ENCODE data around the gene ORM1.
A peak's percentile ranks its signal among the peaks of the same experiment; 100 is the strongest.

The ORM1 gene

GRCh38 chr9:114341152-114341830 is 18.4 kb downstream of the ORM1 start:
- H3K27ac ChIP-seq (ENCODE audit: low read depth, low read length) = no peak overlapping the region
- no peaks in the 10 kb centered on the region for H3K9me3 ChIP-seq (ENCODE audit: control insufficient read depth in 5 of 5, low read length in 5 of 5)
- H3K4me3 ChIP-seq (ENCODE audit: low read depth in 1 of 5, low read length in 5 of 5) = no peak overlapping the region
- H3K27me3 ChIP-seq (ENCODE audit: control insufficient read depth in 5 of 5, insufficient read depth in 4 of 5, low read length in 5 of 5) = no peaks in the 10 kb centered on the region
- peaks cover 0 to 5% (median 0%) of the 10 kb centered on the region in 5 donors for H3K4me1 ChIP-seq (ENCODE audit: control insufficient read depth in 5 of 5, insufficient read depth in 5 of 5, low read length in 5 of 5)
- no peak overlapping the region for H3K9ac ChIP-seq (ENCODE audit: low read length in 5 of 5)
- peaks cover 16 to 98% (median 95%) of the 10 kb centered on the region in 5 donors for H3K36me3 ChIP-seq (ENCODE audit: control insufficient read depth in 5 of 5, insufficient read depth in 5 of 5, low read length in 5 of 5)

- no peaks in the 10 kb centered on the region for H3K27me3 ChIP-seq (ENCODE audit: control insufficient read depth in 5 of 5, insufficient read depth in 4 of 5, low read length in 5 of 5)
- H3K4me3 ChIP-seq (ENCODE audit: low read depth in 1 of 5, low read length in 5 of 5) = no peak overlapping the region
- H3K4me1 ChIP-seq (ENCODE audit: control insufficient read depth in 5 of 5, insufficient read depth in 5 of 5, low read length in 5 of 5) = peaks cover 0 to 5% (median 0%) of the 10 kb centered on the region in 5 donors
- H3K9ac ChIP-seq (ENCODE audit: low read length in 5 of 5) = no peak overlapping the region
- peaks cover 20 to 99% (median 97%) of the 10 kb centered on the region in 5 donors for H3K36me3 ChIP-seq (ENCODE audit: control insufficient read depth in 5 of 5, insufficient read depth in 5 of 5, low read length in 5 of 5)
- H3K9me3 ChIP-seq (ENCODE audit: control insufficient read depth in 5 of 5, low read length in 5 of 5) = no peaks in the 10 kb centered on the region
- H3K27ac ChIP-seq (ENCODE audit: low read depth, low read length) = no peak overlapping the region
Measured at GRCh38 chr9:114341991-114342390, 19.1 kb downstream of the ORM1 start.

- Histone ChIP-seq H3K4me1 (ENCODE audit: control insufficient read depth in 5 of 5, insufficient read depth in 5 of 5, low read length in 5 of 5) (peaks cover 0 to 5% (median 0%) of the 10 kb centered on the region in 5 donors), H3K27ac (ENCODE audit: low read depth, low read length) (no peak overlapping the region), H3K4me3 (ENCODE audit: low read depth in 1 of 5, low read length in 5 of 5) (no peak overlapping the region), H3K9ac (ENCODE audit: low read length in 5 of 5) (no peak overlapping the region), H3K27me3 (ENCODE audit: control insufficient read depth in 5 of 5, insufficient read depth in 4 of 5, low read length in 5 of 5) (no peaks in the 10 kb centered on the region), H3K9me3 (ENCODE audit: control insufficient read depth in 5 of 5, low read length in 5 of 5) (no peaks in the 10 kb centered on the region), H3K36me3 (ENCODE audit: control insufficient read depth in 5 of 5, insufficient read depth in 5 of 5, low read length in 5 of 5) (peaks cover 20 to 99% (median 95%) of the 10 kb centered on the region in 5 donors)
Measured at GRCh38 chr9:114342755-114343440, 20.0 kb downstream of the ORM1 start.

GRCh38 chr9:114343471-114344187 is 20.7 kb downstream of the ORM1 start:
- Histone ChIP-seq H3K27me3 (ENCODE audit: control insufficient read depth in 5 of 5, insufficient read depth in 4 of 5, low read length in 5 of 5) (no peaks in the 10 kb centered on the region), H3K4me3 (ENCODE audit: low read depth in 1 of 5, low read length in 5 of 5) (no peak overlapping the region), H3K9me3 (ENCODE audit: control insufficient read depth in 5 of 5, low read length in 5 of 5) (no peaks in the 10 kb centered on the region), H3K27ac (ENCODE audit: low read depth, low read length) (no peak overlapping the region), H3K9ac (ENCODE audit: low read length in 5 of 5) (no peak overlapping the region), H3K36me3 (ENCODE audit: control insufficient read depth in 5 of 5, insufficient read depth in 5 of 5, low read length in 5 of 5) (peaks cover 16 to 99% (median 95%) of the 10 kb centered on the region in 5 donors), H3K4me1 (ENCODE audit: control insufficient read depth in 5 of 5, insufficient read depth in 5 of 5, low read length in 5 of 5) (peaks cover 0 to 9% (median 2%) of the 10 kb centered on the region in 5 donors)

- no peak overlapping the region for H3K9ac ChIP-seq (ENCODE audit: low read length in 5 of 5)
- H3K4me3 ChIP-seq (ENCODE audit: low read depth in 1 of 5, low read length in 5 of 5) = no peak overlapping the region
- H3K4me1 ChIP-seq (ENCODE audit: control insufficient read depth in 5 of 5, insufficient read depth in 5 of 5, low read length in 5 of 5) = peaks cover 0 to 13% (median 7%) of the 10 kb centered on the region in 5 donors
- no peak overlapping the region for H3K27ac ChIP-seq (ENCODE audit: low read depth, low read length)
- no peaks in the 10 kb centered on the region for H3K27me3 ChIP-seq (ENCODE audit: control insufficient read depth in 5 of 5, insufficient read depth in 4 of 5, low read length in 5 of 5)
- peaks cover 16 to 99% (median 96%) of the 10 kb centered on the region in 5 donors for H3K36me3 ChIP-seq (ENCODE audit: control insufficient read depth in 5 of 5, insufficient read depth in 5 of 5, low read length in 5 of 5)
- H3K9me3 ChIP-seq (ENCODE audit: control insufficient read depth in 5 of 5, low read length in 5 of 5) = no peaks in the 10 kb centered on the region
Measured at GRCh38 chr9:114344188-114344566, 21.3 kb downstream of the ORM1 start.

- Histone ChIP-seq H3K36me3 (ENCODE audit: control insufficient read depth in 5 of 5, insufficient read depth in 5 of 5, low read length in 5 of 5) (peaks cover 16 to 99% (median 96%) of the 10 kb centered on the region in 5 donors), H3K4me1 (ENCODE audit: control insufficient read depth in 5 of 5, insufficient read depth in 5 of 5, low read length in 5 of 5) (peaks cover 0 to 13% (median 12%) of the 10 kb centered on the region in 5 donors), H3K9ac (ENCODE audit: low read length in 5 of 5) (no peak overlapping the region), H3K4me3 (ENCODE audit: low read depth in 1 of 5, low read length in 5 of 5) (no peak overlapping the region), H3K27ac (ENCODE audit: low read depth, low read length) (no peak overlapping the region), H3K9me3 (ENCODE audit: control insufficient read depth in 5 of 5, low read length in 5 of 5) (no peaks in the 10 kb centered on the region), H3K27me3 (ENCODE audit: control insufficient read depth in 5 of 5, insufficient read depth in 4 of 5, low read length in 5 of 5) (no peaks in the 10 kb centered on the region)
Measured at GRCh38 chr9:114344692-114345091, 21.8 kb downstream of the ORM1 start.

GRCh38 chr9:114345493-114346065 is 22.7 kb downstream of the ORM1 start:
- Histone ChIP-seq H3K27ac (ENCODE audit: low read depth, low read length) (no peak overlapping the region), H3K36me3 (ENCODE audit: control insufficient read depth in 5 of 5, insufficient read depth in 5 of 5, low read length in 5 of 5) (peaks cover 16 to 99% (median 96%) of the 10 kb centered on the region in 5 donors), H3K4me1 (ENCODE audit: control insufficient read depth in 5 of 5, insufficient read depth in 5 of 5, low read length in 5 of 5) (peaks cover 0 to 14% (median 8%) of the 10 kb centered on the region in 5 donors), H3K4me3 (ENCODE audit: low read depth in 1 of 5, low read length in 5 of 5) (no peak overlapping the region), H3K9me3 (ENCODE audit: control insufficient read depth in 5 of 5, low read length in 5 of 5) (no peaks in the 10 kb centered on the region), H3K9ac (ENCODE audit: low read length in 5 of 5) (no peak overlapping the region), H3K27me3 (ENCODE audit: control insufficient read depth in 5 of 5, insufficient read depth in 4 of 5, low read length in 5 of 5) (no peaks in the 10 kb centered on the region)

GRCh38 chr9:114346146-114346545 is 23.2 kb downstream of the ORM1 start:
- no peaks in the 10 kb centered on the region for H3K27me3 ChIP-seq (ENCODE audit: control insufficient read depth in 5 of 5, insufficient read depth in 4 of 5, low read length in 5 of 5)
- H3K27ac ChIP-seq (ENCODE audit: low read depth, low read length) = no peak overlapping the region
- H3K9ac ChIP-seq (ENCODE audit: low read length in 5 of 5) = no peak overlapping the region
- no peak overlapping the region for H3K4me3 ChIP-seq (ENCODE audit: low read depth in 1 of 5, low read length in 5 of 5)
- H3K9me3 ChIP-seq (ENCODE audit: control insufficient read depth in 5 of 5, low read length in 5 of 5) = no peaks in the 10 kb centered on the region
- peaks cover 16 to 99% (median 96%) of the 10 kb centered on the region in 5 donors for H3K36me3 ChIP-seq (ENCODE audit: control insufficient read depth in 5 of 5, insufficient read depth in 5 of 5, low read length in 5 of 5)
- H3K4me1 ChIP-seq (ENCODE audit: control insufficient read depth in 5 of 5, insufficient read depth in 5 of 5, low read length in 5 of 5) = peaks cover 0 to 14% (median 8%) of the 10 kb centered on the region in 5 donors

GRCh38 chr9:114347675-114348074 is 24.8 kb downstream of the ORM1 start:
- H3K27ac ChIP-seq (ENCODE audit: low read depth, low read length) = peak overlapping the region; percentile 41
- H3K4me1 ChIP-seq (ENCODE audit: control insufficient read depth in 5 of 5, insufficient read depth in 5 of 5, low read length in 5 of 5) = peaks cover 0 to 18% (median 8%) of the 10 kb centered on the region in 5 donors
- no peak overlapping the region for H3K4me3 ChIP-seq (ENCODE audit: low read depth in 1 of 5, low read length in 5 of 5)
- H3K36me3 ChIP-seq (ENCODE audit: control insufficient read depth in 5 of 5, insufficient read depth in 5 of 5, low read length in 5 of 5) = peaks cover 16 to 96% (median 89%) of the 10 kb centered on the region in 5 donors
- H3K9me3 ChIP-seq (ENCODE audit: control insufficient read depth in 5 of 5, low read length in 5 of 5) = no peaks in the 10 kb centered on the region
- H3K9ac ChIP-seq (ENCODE audit: low read length in 5 of 5) = no peak overlapping the region
- H3K27me3 ChIP-seq (ENCODE audit: control insufficient read depth in 5 of 5, insufficient read depth in 4 of 5, low read length in 5 of 5) = no peaks in the 10 kb centered on the region

Measured in subcutaneous abdominal adipose tissue (tissue), 5 donors.